SH-SY5Y (cell line): ENCODE results near the gene TSC22D1.

Experiments
- GATA2 ChIP-seq: IDR thresholded peaks from 2 replicates; pipeline ENCODE4 v1.6.1; 2011; ENCODE audit warnings: mild to moderate bottlenecking, low read depth, low read length
- GATA3 ChIP-seq: IDR thresholded peaks from 2 replicates; pipeline ENCODE4 v1.6.1; 2011; ENCODE audit warnings: low read depth, mild to moderate bottlenecking, low read length, moderate library complexity

DNA sequence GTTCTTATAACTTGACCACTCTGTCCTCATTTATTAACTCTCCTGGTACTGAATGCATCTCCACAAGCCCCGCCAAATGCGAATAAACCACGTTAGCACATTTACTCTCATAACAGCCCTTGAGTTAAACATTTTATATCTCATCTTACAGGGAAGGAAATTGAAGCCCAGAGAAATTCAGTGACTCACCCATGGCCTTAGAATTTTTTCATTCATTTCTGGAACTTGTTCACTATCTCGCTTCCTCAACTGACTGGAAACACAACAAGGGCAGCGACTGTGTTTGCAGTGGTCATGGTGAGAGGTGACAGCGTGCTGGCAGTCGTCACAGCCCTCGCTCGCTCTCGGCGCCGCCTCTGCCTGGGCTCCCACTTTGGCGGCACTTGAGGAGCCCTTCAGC lies 163.0 kb downstream of the TSC22D1 start:
- TF ChIP-seq GATA2 (no peak), GATA3 (no peak)
